Astrocyte of the spinal cord (primary cell): Measurements from ENCODE around the gene BDKRB1.

Experiments
- DNase-seq: peaks from one replicate; pipeline ENCODE4 v3.0.0; 2011; ENCODE audit warnings: low read depth, low spot score
- H3K4me3 ChIP-seq: 2 replicates; pipeline ENCODE4 v1.5.1; 2011; ENCODE audit warnings: low read depth, mild to moderate bottlenecking, low read length, moderate library complexity
- in situ Hi-C: cut with HindIII; loops from 2 replicates; pipeline ENCODE4 v1.10.0; 2017; ENCODE audit warnings: low sequenced_read_pairs
- TF ChIP-seq, protein P1 (sequence below): IDR thresholded peaks from 2 replicates; pipeline ENCODE4 v1.5.1; 2012; ENCODE audit warnings: low read depth, mild to moderate bottlenecking, low read length, inconsistent platforms

The BDKRB1 gene

DNA sequence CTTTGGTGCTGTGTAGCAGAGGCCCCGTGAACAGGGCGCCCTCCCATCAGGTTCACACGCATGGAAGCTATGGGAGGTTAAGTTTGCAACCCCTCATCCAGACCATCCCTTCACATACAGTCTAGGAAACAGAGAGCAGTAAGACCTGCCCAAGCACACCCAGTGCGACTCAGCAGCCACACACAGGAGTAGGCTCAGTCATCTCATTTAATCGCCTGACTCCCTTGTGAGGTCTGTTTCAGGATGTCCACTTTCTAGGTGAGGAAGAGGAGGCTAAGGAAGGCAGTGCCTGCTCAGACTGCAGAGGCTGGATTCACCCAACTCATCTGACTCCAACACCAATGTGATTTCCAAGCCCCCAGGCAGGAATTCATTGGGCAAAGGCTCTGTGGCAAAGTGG, 11.9 kb downstream of the BDKRB1 start:
- in situ Hi-C loops = no loop called here
- no peak overlapping the region for H3K4me3 ChIP-seq
- TF ChIP-seq, protein P1, sequence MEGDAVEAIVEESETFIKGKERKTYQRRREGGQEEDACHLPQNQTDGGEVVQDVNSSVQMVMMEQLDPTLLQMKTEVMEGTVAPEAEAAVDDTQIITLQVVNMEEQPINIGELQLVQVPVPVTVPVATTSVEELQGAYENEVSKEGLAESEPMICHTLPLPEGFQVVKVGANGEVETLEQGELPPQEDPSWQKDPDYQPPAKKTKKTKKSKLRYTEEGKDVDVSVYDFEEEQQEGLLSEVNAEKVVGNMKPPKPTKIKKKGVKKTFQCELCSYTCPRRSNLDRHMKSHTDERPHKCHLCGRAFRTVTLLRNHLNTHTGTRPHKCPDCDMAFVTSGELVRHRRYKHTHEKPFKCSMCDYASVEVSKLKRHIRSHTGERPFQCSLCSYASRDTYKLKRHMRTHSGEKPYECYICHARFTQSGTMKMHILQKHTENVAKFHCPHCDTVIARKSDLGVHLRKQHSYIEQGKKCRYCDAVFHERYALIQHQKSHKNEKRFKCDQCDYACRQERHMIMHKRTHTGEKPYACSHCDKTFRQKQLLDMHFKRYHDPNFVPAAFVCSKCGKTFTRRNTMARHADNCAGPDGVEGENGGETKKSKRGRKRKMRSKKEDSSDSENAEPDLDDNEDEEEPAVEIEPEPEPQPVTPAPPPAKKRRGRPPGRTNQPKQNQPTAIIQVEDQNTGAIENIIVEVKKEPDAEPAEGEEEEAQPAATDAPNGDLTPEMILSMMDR = no peak
- DNase-seq = no peak

DNA sequence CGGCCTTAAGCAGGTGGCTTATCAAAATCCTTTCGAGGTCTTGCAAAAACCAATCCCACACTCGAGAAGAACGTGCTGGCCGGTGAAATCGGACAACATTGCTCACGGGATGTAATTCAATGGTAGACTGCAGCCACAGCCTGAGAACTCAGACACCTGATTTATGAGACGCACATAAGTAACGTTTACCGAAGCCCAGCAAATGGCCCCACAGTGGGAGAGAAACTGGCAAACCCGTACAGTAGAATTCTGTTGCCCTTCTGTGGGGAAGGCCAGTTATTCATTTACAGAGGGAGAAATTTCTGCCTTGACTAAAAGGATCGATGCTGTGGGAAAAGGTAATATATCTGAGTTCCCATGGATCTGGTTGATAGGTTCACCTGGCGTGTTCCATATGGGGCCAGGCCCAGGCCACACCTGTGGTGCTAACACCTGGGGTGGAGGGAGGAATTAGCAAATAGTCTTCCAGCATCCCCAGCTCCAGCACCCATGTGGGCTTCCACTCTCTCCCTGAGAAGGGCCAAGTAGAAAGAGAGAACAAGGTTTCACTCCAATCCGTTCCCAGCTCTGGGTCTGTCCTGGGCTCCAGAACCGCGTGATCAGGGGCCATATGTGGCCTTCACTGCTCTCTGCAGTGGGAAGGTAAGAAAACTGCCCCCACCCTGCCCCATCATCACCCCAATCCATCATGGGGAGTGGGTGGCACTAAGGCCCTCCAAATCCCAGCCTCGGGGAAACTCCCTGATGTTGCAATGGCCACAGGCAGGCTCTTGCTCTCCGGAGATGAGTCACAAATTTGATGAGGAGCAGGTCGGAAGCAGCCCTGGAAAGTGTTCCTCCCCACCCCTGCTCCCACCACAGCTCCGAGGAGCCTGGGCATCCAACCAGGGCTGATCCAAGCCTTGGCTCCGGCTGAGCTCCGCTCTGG, 12.7 kb downstream of the BDKRB1 start:
- H3K4me3 ChIP-seq = no peak overlapping the region
- in situ Hi-C loops = no loop called here
- DNase-seq = peak; percentile 75
- TF ChIP-seq, protein P1 = no peak

DNA sequence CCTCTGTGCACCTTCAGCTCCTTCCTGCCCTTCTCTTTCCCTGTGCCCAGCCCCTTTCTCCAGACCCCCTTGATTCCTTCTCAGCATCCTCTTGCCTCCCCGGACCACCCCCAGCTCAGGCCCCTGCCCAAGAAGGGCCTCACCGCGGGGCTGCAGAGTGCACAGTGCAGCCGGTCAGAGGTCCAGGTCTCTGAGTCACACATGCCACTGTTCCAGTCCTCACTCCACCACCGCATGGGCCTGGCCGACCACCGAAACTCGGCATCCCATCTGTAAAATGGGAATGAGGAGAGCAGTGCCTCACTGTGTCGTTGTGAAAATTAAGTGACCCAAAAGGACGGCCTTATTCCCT, 13.3 kb downstream of the BDKRB1 start:
- in situ Hi-C loops = no loop called here
- no peak for DNase-seq
- TF ChIP-seq, protein P1 = no peak
- H3K4me3 ChIP-seq = no peak overlapping the region

DNA sequence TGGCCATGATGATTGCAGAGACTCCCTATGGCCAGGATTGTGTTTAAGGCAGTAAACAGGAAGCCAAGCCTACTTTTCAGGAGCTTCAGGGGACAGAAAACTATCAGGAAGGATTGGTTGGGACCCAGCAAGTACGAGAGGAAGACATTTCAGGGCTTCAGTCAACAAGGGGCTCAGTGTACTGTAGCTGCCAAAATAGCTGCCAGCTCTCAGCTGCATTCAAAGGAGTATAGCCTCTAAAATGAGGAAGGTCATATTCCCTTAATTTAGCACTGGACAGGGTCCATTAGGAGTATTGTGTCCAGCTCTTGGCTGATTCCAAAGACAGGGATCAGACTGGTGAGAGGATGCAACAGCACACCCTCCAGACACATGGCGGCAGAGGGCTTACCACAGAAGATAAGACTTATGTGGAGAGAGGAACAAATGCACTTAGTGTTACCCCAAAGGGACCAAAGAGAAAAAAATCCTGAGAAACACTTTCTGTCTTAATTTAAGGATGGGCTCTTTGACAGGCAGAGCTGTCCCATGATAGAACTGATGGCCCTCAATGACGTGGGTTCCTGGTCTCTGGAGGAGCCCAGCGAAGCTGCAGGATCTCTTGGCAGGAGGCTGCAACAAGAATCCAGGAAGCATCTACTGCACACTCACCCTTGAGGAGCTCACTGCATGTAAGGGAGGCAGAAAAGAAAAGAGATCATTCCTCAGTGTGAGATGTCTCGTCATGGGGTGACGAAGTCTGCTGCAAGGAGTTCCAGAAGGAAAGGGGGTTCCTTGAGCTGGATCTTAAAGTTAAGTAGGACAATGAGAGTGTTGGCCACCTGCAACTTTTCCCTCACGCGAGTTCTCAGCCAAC, 14.8 kb downstream of the BDKRB1 start:
- TF ChIP-seq, protein P1 = no peak
- H3K4me3 ChIP-seq = no peak overlapping the region
- in situ Hi-C loops = no loop called here
- no peak for DNase-seq

DNA sequence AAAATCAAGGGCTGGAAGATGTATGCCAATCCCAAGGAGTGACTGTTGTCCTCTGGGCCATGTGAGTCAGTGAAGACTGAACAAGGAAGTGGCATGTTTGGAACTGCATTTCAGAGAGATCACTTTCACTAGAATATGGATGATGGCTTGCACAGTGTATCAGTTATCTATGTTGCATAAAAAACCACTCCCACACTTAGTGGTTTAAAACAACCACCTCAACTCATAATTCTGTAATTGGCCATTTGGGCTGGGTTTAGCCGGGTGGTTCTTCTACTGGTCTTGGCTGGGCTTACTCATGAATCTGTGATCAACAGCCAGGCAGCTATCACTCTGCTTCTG, 15.4 kb downstream of the BDKRB1 start:
- H3K4me3 ChIP-seq = no peak overlapping the region
- TF ChIP-seq, protein P1 = no peak
- in situ Hi-C loops = no loop called here
- no peak for DNase-seq

- no peak for DNase-seq
- in situ Hi-C loops = no loop called here
- no peak overlapping the region for H3K4me3 ChIP-seq
- TF ChIP-seq, protein P1 = no peak
Measured at GRCh38 chr14:96272777-96273473, 16.9 kb downstream of the BDKRB1 start.
